ENCODE results near the gene LCA5L. TPM values are rescaled to one million over a fixed set of nuclear protein-coding genes. Genes with fewer than 3 reads are reported as not detected.
"Not testable (repeated sequence)": the region's sequence is repeated elsewhere in the genome, so short reads cannot be mapped to it uniquely, and the experiment has no call there.

The LCA5L gene
- total RNA-seq, 2 donors from 2014 or later = not detected

DNA sequence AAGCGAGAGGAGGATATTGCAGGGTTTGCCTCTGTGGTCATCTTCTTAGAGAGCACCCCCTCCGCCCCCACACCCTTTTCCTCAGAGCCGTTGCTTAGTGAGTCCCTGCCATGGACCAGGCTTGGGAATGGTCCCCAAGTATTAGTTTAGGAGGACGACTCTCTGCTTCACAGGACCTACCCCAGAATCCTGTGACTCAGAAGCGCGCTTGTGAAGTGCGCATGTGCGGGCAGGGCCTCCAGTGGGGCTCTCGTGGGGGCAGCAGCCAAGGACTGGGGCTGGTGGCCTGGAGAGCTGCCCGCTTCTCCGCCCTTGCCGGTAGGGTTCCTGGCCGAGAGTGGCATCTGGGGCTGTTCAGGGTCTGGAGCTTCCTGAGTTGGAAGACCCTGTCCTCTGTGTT is 59.4 kb downstream of the LCA5L start:
- Mint-ChIP-seq H3K4me1 (peaks cover 10% of the 10 kb centered on the region), H3K36me3 (ENCODE audit: low read depth) (peaks cover 18% of the 10 kb centered on the region), H3K27ac (no peak overlapping the region), H3K4me3 (peak overlapping the region; percentile 55), H3K27me3 (no peaks in the 10 kb centered on the region), H3K9me3 (no peaks in the 10 kb centered on the region)
- no peak for ATAC-seq (replicated peaks)

DNA sequence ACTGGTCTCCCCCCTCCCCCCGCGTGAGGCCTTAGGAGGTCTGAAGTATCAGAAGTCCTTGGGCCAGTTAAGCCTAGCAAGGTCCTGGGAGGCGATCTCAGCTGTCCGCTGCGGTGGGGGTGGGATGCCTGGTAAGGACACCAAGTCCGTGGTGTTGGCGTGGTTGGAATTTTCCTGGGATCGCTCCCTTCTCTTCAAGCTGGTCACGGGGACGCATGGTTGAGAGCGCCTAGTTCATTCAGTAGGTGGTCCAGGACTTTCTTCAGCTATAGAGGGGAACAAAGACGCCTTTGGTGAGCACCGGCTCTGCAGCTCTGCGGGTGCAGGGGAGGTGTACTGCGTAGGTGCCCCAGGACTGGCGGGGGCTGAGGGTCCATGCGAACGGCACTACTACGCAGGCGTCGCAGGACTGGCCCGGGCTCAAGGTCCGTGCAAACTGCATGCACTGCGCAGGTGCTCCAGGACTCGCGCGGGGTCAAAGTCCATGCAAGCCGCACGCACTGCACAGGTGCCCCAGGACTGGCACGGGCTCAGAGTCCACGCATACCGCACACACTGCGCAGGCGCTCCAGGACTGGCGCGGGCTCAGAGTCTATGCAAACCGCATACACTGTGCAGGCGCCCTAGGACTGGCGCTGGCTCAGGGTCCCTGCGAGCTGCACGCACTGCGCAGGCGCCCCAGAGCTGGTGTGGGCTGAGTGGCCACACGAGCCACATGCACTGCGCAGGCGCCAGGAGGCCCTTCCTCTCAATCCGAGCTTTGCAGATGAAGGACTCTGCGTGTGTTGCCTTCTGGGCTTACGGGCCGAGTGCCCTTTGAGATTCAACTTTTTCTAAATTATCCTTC is 60.1 kb downstream of the LCA5L start:
- Mint-ChIP-seq H3K36me3 (ENCODE audit: low read depth) (peaks cover 12% of the 10 kb centered on the region), H3K4me1 (peaks cover 10% of the 10 kb centered on the region), H3K27ac (peak overlapping the region; percentile 80), H3K9me3 (no peaks in the 10 kb centered on the region), H3K27me3 (no peaks in the 10 kb centered on the region), H3K4me3 (peak overlapping the region; percentile 55)
- peak; percentile 36 for ATAC-seq (replicated peaks)

DNA sequence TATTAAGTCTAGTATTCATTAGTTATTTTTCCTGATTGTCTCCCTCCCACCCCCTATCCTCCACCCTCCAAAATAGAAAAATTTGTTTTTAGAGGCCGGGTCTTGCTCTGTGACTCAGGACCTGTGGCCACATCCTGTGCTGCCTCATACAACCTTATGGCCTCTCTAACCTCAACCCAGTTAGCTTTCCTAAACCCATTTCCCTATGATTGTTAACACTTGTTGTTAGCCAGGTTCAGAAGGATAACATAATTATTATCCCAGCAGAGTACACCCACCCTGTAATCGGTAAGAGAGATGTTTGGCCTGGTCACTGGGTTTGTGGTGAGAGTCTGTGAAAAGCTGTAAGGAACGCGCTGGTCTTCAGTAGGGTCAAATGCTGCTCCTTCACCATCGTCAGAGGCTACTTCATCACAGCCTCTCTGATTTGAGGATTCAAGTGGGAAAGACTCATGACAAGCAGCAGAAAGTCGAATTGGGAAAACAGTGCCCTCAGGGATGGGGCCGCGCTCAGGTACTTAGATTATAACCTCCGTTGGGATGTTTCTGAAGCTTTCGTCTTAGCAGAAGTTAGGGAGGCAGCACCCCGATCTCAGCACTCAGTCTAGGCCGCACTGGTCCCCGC is 60.8 kb downstream of the LCA5L start:
- no peaks in the 10 kb centered on the region for H3K9me3 Mint-ChIP-seq
- ATAC-seq (replicated peaks) = no peak
- H3K27me3 Mint-ChIP-seq = no peaks in the 10 kb centered on the region
- H3K4me3 Mint-ChIP-seq = peak overlapping the region; percentile 55
- H3K36me3 Mint-ChIP-seq (ENCODE audit: low read depth) = peaks cover 7% of the 10 kb centered on the region
- peaks cover 10% of the 10 kb centered on the region for H3K4me1 Mint-ChIP-seq
- H3K27ac Mint-ChIP-seq = peak overlapping the region; percentile 80

DNA sequence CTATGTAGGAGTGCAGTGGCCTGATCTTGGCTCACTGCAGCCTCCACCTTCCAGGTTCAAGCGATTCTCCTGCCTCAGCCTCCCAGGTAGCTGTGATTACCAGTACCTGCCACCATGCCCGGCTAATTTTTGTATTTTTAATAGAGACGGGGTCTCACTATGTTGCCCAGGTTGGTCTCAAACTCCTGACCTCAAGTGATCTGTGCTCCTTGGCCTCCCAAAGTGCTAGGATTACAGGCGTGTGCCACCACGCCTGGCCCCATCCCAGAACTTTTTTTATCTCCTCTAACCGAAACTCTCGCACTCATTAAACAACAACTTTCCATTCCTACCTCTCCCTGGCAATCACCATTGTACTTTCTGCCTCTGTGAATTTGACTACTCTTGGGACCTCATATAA is 63.5 kb downstream of the LCA5L start:
- peak overlapping the region; percentile 34 for H3K4me3 Mint-ChIP-seq
- not testable (repeated sequence) for H3K9me3 Mint-ChIP-seq; ATAC-seq (replicated peaks); H3K4me1 Mint-ChIP-seq; H3K36me3 Mint-ChIP-seq (ENCODE audit: low read depth); H3K27me3 Mint-ChIP-seq
- H3K27ac Mint-ChIP-seq = peak overlapping the region; percentile 29

DNA sequence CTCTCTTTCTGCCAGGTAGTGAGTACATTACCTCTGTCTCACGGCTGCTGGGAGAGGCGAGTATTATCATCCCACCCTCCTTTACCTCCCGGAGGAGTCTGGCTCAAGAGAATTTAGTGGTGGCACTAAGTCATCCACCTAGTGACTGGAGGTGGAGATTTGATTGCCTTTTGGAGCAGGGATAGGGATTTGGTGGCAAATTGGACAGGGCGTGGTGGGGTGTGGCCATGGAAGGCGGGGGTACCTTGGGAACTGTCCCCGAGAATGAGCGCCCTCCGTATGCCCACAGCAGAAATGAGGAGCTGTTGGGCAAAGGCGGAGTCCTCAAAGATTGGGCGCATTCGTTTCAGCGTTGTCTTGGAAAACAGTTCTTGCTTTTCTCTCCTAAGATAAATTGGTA is 64.6 kb downstream of the LCA5L start:
- H3K4me1 Mint-ChIP-seq = peaks cover 6% of the 10 kb centered on the region
- H3K27ac Mint-ChIP-seq = peak overlapping the region; percentile 95
- peak overlapping the region; percentile 92 for H3K4me3 Mint-ChIP-seq
- H3K9me3 Mint-ChIP-seq = no peaks in the 10 kb centered on the region
- H3K36me3 Mint-ChIP-seq (ENCODE audit: low read depth) = no peaks in the 10 kb centered on the region
- H3K27me3 Mint-ChIP-seq = peaks cover 3% of the 10 kb centered on the region
- ATAC-seq (replicated peaks) = no peak

DNA sequence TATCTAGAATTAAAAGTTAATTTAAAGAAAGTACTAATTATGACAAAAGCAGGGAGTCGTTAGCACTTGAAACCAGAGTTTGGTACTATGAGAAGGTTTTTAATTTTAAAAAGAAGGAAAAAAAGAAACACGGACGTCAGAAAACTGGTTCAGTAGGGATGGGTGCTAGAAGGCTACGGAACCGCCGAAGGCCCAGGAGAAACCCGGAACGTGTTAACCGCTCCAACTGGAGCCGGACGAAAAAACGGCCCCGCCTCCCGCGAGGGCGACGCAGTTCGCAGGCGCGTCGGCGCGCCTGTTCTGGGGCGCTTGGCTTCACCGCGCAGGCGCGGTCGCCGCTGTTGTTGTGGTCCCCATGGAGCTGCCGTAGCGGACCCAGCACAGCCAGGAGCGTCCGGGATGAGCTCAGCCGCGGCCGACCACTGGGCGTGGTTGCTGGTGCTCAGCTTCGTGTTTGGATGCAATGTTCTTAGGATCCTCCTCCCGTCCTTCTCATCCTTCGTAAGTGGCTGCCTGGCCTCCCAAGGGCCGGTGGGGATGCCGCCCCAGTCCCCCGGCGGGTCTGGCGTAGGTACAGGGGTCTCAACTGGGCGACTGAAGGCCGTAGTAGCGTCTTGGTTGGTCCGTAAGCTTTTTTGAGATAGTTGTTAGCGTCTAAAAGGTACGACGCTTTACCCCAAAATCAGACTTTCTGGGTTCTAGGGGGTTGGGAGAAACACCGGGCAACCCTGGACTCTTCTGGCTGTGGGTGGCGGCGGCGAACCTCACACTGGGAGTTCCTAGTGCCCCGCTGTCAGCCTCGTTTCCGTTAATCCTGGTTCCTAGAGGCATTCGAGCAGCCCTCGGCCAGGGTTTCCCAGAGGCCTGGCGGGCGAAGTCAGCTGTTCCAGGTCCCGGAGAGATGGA is 65.3 kb downstream of the LCA5L start:
- H3K36me3 Mint-ChIP-seq (ENCODE audit: low read depth) = no peaks in the 10 kb centered on the region
- peak overlapping the region; percentile 95 for H3K27ac Mint-ChIP-seq
- H3K4me3 Mint-ChIP-seq = peak overlapping the region; percentile 92
- peaks cover 6% of the 10 kb centered on the region for H3K4me1 Mint-ChIP-seq
- peaks cover 3% of the 10 kb centered on the region for H3K27me3 Mint-ChIP-seq
- H3K9me3 Mint-ChIP-seq = no peaks in the 10 kb centered on the region
- peak; percentile 98 for ATAC-seq (replicated peaks)

DNA sequence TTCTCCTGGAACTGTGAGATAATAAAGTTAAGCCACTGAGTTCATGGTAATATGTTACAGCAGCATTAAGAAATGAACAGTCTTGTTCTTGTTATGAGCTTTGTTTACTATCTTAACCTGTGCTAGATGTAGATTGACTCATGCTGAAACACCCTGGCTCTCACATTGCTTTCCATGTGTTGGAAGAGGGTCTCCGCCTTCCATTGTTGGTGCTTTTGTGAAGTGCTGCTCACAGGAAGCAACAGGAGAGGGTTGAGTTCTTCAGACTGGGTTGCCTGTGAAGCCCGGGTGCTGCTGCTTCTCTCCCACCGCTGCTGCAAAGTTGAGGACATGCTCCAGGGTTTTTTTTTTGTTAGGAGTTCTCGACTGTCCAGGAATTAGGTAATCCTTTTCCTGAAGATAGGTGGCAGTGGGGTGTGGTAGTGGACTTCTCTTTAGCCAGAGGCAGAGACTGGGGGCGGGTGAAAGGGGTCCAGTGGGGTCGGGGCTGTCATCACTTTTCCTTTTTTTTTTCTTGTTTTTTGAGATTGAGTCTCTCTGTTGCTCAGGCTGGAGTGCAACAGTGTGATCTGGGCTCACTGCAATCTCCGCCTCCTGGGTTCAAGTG is 68.0 kb downstream of the LCA5L start:
- Mint-ChIP-seq H3K4me3 (no peak overlapping the region), H3K36me3 (ENCODE audit: low read depth) (no peaks in the 10 kb centered on the region), H3K4me1 (peaks cover 6% of the 10 kb centered on the region), H3K27ac (no peak overlapping the region), H3K27me3 (peaks cover 3% of the 10 kb centered on the region), H3K9me3 (no peaks in the 10 kb centered on the region)
- no peak for ATAC-seq (replicated peaks)

DNA sequence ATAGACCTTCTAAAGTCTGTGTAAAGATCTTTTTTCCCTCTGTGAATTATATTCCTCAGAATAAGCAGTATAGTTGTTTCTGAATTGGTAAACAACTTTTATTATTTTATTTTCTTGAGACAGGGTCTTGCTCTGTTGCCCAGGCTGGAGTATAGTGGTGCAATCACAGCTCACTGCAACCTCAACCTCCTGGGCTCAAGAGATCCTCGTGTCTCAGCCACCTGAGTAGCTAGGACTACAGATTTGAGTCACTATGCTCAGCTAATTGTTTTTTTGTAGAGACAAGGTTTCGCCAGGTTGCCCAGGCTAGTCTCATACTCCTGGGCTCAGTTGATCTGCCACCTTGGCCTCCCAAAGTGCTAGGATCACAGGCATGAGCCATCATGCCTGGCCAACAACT is 70.1 kb downstream of the LCA5L start:
- H3K4me3 Mint-ChIP-seq = no peak overlapping the region
- H3K4me1 Mint-ChIP-seq = no peaks in the 10 kb centered on the region
- no peak for ATAC-seq (replicated peaks)

DNA sequence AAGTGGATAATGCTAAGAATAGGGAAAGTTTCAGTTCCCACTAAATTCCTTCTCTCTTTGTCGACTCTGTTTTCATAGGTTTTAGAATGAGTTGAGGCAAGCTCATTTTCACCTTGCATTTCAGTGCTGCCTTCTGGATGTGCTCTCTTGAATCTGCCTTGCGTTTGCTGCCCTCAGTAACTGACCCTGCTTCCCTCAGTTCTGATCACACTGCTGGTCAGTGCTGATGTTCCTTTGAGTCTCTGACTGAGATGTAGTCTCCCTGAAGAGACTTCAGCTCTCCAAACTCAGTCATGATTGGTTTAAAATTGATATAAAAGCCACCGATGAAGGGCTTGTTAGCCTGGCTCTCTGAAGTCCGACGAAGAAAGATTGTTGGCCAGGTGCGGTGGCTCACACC is 71.5 kb downstream of the LCA5L start:
- no peak overlapping the region for H3K27ac Mint-ChIP-seq
- H3K9me3 Mint-ChIP-seq = no peaks in the 10 kb centered on the region
- ATAC-seq (replicated peaks) = no peak
- H3K36me3 Mint-ChIP-seq (ENCODE audit: low read depth) = no peaks in the 10 kb centered on the region
- H3K27me3 Mint-ChIP-seq = peaks cover 3% of the 10 kb centered on the region
- no peak overlapping the region for H3K4me3 Mint-ChIP-seq
- H3K4me1 Mint-ChIP-seq = no peaks in the 10 kb centered on the region

More for the DNA sequence above, 70.1 kb downstream of the LCA5L start:
- H3K27ac Mint-ChIP-seq = no peak overlapping the region
- no peaks in the 10 kb centered on the region for H3K9me3 Mint-ChIP-seq
- peaks cover 3% of the 10 kb centered on the region for H3K27me3 Mint-ChIP-seq
- no peaks in the 10 kb centered on the region for H3K36me3 Mint-ChIP-seq (ENCODE audit: low read depth)

DNA sequence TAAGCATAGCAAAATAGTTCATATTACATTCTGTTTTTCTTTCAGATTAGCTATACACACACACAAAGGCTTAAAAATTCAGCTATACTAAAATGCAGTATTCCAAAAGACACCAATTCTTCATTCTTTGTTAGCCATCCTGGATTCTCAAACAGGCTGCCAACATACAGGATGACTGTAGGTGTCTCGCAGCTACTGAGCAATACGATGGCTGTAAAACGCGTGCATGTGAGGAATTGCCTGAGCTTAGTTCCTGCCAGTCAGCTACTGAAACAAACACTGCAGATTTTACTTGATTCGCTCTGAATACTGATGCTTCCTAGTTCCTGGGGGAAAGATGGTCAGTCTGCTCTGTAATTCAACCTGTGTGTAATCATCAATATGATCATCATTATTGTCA is 71.9 kb downstream of the LCA5L start:
- H3K4me3 Mint-ChIP-seq = no peak overlapping the region
- no peak for ATAC-seq (replicated peaks)
- no peak overlapping the region for H3K27ac Mint-ChIP-seq
- no peaks in the 10 kb centered on the region for H3K36me3 Mint-ChIP-seq (ENCODE audit: low read depth)
- H3K27me3 Mint-ChIP-seq = peaks cover 3% of the 10 kb centered on the region
- no peaks in the 10 kb centered on the region for H3K4me1 Mint-ChIP-seq
- H3K9me3 Mint-ChIP-seq = no peaks in the 10 kb centered on the region

DNA sequence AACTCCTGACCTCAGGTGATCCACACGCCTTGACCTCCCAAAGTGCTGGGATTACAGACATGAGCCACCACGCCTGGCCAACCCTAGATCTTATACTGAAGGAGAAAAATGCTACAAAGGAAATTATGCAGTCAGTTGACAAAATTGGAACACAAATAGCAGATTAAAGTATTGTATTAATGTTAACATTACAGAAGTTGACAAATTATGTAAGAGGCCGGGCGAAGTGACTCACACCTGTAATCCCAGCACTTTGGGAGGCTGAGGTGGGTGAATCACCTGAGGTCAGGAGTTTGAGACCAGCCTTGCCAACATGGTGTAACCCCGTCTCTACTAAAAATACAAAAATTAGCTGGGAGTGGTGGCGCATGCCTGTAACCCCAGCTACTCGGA is 75.7 kb downstream of the LCA5L start:
- not testable (repeated sequence) for H3K27me3 Mint-ChIP-seq; H3K4me1 Mint-ChIP-seq; H3K36me3 Mint-ChIP-seq (ENCODE audit: low read depth); H3K9me3 Mint-ChIP-seq; H3K4me3 Mint-ChIP-seq; H3K27ac Mint-ChIP-seq; ATAC-seq (replicated peaks)

DNA sequence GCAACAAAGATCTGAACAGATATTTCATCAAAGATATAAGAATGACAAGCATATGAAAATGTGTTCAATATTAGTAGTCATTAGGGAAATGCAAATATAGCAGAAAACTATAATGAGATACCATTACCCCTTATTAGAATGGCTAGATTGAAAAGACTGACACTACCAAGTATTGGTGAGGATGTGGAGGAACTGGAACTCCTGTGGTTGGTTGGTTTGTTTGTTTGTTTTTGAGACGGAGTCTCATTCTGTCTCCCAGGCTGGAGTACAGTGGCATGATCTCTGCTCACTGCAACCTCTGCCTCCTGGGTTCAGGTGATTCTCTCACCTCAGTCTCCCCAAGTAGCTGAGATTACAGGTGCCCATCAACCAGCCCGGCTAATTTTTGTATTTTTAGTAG is 77.8 kb downstream of the LCA5L start:
- Mint-ChIP-seq H3K27ac (no peak overlapping the region), H3K4me1 (no peaks in the 10 kb centered on the region), H3K36me3 (ENCODE audit: low read depth) (no peaks in the 10 kb centered on the region), H3K4me3 (no peak overlapping the region), H3K9me3 (no peaks in the 10 kb centered on the region), H3K27me3 (peaks cover 8% of the 10 kb centered on the region)
- ATAC-seq (replicated peaks) = no peak

DNA sequence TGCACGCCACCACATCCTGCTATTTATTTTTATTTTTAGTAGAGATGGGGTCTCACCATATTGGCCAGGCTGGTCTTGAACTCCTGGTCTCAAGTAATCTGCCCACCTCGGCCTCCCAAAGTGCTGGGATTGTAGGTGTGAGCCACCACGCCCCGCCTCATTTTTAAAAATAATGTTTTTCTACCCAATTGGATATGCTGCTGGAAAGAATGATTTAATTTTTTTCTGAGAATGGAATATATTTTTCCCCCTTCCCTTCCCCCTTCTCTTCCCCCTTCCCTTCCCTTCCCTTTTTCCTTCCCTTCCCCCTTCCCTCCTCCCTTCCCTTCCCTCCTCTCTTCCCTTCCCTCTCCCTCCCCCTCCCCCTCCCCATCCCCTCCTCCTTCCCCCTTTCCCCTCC is 79.0 kb downstream of the LCA5L start:
- no peak overlapping the region for H3K4me3 Mint-ChIP-seq
- no peaks in the 10 kb centered on the region for H3K9me3 Mint-ChIP-seq
- H3K4me1 Mint-ChIP-seq = no peaks in the 10 kb centered on the region
- H3K27me3 Mint-ChIP-seq = peaks cover 8% of the 10 kb centered on the region
- no peak overlapping the region for H3K27ac Mint-ChIP-seq
- no peak for ATAC-seq (replicated peaks)
- no peaks in the 10 kb centered on the region for H3K36me3 Mint-ChIP-seq (ENCODE audit: low read depth)

DNA sequence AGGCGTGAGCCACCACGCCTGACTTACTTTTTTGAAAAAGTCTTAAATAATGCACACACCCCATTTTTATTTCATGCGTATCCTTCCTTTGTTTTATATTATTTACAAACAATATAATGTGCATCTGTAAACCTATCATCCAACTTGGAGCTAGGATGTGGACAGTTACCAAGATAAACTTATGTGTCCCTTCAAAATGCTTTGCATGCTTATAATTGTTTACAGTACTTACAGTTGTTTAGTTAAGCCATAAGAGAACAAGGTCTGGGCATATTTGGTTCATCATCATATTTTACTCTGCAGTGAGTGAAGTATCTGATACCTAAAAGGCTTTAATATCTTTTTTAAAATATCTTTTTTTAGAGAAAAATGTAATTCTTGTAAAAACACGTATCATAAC is 80.6 kb downstream of the LCA5L start:
- no peak for ATAC-seq (replicated peaks)
- Mint-ChIP-seq H3K27ac (no peak overlapping the region), H3K36me3 (ENCODE audit: low read depth) (no peaks in the 10 kb centered on the region), H3K9me3 (no peaks in the 10 kb centered on the region), H3K4me3 (no peak overlapping the region), H3K27me3 (peaks cover 8% of the 10 kb centered on the region), H3K4me1 (no peaks in the 10 kb centered on the region)
